HG02571 (cell line): ENCODE results near the gene CIC.

Experiments
- ATAC-seq: cut with Tn5 transposase; IDR thresholded peaks from one replicate; pipeline ENCODE4 v1.9.1; 2021; ENCODE audit warnings: mild to moderate bottlenecking, moderate library complexity; ENCODE audit not compliant: unreplicated experiment

CIC gene

GRCh38 chr19:42287017-42287826 is 18.2 kb downstream of the CIC start:
- ATAC-seq, result no peak

DNA sequence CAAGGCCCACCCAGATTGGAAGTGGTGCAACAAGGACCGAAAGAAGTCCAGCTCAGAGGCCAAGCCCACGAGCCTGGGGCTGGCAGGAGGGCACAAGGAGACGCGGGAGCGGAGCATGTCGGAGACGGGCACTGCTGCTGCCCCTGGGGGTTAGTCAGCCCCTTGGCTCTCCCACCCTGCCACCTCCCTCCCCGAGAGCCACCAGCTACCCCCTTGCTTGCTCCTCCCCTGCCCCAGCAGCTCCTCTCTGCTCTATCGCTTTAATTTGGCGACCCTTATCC is 18.7 kb downstream of the CIC start:
- no peak for ATAC-seq

- ATAC-seq, result no peak
Measured at GRCh38 chr19:42288387-42288786, 19.3 kb downstream of the CIC start.

DNA sequence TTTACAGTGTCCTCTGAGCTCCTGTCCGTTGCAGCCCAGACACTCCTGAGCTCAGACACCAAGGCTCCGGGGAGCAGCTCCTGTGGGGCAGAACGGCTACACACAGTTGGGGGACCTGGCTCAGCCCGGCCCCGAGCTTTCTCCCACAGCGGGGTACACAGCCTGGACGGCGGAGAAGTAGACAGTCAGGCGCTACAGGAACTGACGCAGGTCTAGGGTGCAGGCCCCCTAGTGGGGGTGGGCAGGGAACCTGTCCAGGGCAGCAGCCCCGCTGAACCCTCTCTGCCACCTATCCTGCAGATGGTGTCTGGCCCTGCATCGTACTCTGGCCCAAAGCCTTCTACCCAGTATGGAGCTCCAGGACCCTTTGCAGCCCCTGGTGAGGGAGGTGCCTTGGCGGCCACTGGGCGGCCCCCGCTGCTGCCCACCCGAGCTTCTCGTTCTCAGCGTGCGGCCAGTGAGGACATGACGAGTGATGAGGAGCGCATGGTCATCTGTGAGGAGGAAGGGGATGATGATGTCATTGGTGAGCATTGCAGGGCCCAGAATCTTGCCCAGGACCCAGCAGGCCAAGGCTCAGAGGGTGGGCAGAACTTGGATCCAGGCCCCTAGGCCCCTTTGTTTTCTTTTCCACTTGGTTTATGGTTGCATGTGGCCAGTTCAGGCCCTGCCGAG is 20.0 kb downstream of the CIC start:
- ATAC-seq, result no peak

DNA sequence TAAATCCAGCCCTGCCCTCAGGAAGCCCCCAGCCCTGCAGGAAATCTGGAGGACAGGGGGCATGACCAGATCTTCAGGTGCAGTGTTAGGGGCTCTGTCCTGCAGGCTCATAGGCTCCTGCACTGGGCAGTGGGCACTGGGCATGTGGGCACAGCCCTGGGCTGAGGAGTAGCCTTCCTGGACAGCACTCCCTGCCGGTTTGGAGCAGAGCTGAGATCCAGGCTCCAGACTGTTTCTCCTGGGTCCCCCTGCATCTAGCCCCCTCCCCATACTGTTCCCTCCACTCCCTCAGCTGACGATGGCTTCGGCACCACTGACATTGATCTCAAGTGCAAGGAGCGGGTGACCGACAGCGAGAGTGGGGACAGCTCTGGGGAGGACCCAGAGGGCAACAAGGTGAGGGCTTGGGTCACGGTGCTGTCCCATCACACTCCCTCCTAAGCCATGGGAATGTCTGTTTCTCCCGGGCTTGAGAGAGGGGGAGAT is 20.5 kb downstream of the CIC start:
- ATAC-seq, result no peak

DNA sequence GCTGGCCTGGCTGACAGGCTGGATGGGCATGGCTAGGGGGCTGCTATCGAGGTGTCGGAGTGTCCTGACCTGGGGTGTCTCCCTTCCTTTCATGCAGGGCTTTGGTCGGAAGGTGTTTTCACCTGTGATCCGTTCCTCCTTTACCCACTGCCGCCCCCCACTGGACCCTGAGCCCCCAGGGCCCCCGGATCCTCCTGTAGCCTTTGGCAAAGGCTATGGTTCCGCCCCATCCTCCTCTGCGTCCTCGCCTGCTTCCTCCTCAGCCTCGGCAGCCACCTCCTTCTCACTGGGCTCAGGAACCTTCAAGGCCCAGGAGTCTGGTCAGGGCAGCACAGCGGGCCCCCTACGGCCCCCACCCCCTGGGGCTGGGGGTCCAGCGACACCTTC is 21.1 kb downstream of the CIC start:
- no peak for ATAC-seq

DNA sequence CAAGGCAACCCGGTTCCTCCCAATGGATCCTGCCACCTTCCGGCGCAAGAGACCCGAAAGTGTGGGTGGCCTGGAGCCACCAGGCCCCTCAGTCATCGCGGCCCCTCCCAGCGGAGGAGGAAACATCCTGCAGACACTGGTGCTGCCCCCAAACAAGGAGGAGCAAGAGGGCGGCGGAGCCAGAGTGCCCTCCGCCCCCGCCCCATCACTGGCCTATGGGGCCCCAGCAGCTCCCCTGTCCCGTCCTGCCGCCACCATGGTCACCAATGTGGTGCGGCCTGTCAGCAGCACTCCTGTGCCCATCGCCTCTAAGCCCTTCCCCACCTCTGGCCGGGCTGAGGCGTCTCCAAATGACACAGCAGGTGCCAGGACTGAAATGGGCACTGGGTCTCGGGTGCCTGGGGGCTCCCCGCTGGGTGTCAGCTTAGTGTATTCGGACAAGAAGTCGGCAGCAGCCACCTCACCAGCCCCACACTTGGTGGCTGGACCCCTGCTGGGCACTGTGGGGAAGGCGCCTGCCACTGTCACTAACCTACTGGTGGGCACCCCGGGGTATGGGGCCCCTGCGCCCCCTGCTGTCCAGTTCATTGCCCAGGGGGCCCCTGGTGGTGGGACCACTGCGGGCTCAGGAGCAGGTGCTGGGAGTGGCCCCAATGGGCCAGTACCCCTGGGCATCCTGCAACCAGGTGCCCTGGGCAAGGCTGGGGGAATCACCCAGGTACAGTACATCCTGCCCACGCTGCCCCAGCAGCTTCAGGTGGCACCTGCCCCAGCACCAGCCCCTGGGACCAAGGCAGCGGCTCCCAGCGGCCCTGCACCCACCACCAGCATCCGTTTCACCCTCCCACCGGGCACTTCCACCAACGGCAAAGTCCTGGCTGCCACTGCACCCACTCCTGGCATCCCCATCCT is 21.7 kb downstream of the CIC start:
- no peak for ATAC-seq

- no peak for ATAC-seq
Measured at GRCh38 chr19:42291435-42291810, 22.4 kb downstream of the CIC start.

- no peak for ATAC-seq
Measured at GRCh38 chr19:42292042-42292960, 23.2 kb downstream of the CIC start.

- ATAC-seq, result no peak
Measured at GRCh38 chr19:42292963-42293362, 23.9 kb downstream of the CIC start.

- no peak for ATAC-seq
Measured at GRCh38 chr19:42293540-42293939, 24.5 kb downstream of the CIC start.

- ATAC-seq, result no peak
Measured at GRCh38 chr19:42293948-42294347, 24.9 kb downstream of the CIC start.

DNA sequence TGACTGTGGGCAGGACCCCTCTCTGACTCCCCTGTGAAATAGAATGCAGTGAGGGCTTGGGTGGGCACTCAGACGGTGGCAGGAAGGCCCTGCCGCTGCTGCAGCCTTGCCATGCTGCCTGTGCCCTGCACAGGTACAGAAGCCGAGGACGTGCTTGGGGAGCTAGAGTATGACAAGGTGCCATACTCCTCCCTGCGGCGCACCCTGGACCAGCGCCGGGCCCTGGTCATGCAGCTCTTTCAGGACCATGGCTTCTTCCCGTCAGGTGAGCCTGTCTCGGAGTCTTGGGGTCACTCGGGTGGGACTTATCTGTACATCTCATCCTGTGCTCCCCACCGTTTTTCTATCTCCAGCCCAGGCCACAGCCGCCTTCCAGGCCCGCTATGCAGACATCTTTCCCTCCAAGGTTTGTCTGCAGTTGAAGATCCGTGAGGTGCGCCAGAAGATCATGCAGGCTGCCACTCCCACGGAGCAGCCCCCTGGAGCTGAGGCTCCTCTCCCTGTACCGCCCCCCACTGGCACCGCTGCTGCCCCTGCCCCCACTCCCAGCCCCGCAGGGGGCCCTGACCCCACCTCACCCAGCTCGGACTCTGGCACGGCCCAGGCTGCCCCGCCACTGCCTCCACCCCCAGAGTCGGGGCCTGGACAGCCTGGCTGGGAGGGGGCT is 25.6 kb downstream of the CIC start:
- no peak for ATAC-seq

DNA sequence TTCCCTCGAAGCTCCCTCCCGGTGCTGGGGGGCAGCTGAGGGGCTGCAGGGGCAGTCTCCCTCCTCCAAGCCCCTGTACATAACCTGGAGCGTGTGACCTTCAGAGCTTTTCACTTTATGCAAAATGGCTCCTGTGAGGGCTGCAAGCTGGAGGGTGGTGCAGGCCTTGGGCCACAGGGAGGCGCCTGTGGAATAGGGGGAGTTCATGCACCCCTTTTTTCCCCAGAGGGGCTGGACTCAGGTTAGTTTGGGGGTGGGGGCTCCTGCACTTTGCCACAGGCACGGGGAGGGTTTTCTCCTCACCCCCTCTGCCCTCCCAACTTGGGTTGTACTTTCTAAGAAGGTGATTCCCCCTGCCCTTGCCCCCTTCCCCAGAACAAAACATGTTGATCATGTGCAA is 26.3 kb downstream of the CIC start:
- no peak for ATAC-seq

DNA sequence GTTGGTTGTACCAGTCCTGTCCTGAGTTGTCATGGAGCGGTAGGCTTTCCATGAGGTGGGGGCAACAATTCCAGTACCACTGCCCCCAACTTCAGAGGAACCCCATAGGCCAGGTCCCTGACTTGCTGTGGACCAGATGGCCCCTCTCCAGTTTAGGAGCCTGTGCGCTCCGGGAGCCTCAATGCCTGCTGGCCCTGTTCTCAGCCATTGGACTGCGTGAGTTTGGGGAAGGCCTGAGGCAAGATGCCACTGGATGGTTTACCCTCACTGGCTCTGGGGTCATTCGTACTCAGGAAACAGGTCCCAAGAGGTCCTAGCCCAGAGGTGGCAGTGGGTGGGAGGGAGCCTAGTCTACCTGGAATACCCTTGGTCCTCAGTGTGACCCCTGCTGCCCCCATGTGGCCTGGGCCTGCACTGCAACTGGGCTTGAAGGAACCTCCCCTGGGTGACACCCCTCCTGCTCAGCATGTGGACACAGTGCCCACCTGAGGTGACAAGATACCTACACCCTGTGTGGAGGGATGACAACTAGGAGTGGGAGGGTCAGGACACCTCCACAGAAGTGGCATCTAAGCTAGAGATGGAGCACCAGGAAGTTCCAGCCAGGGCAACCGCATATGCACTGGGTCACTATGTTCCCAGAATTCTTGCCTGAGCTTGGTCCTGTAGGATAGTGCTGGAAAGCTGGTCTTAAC is 26.9 kb downstream of the CIC start:
- ATAC-seq, result no peak

DNA sequence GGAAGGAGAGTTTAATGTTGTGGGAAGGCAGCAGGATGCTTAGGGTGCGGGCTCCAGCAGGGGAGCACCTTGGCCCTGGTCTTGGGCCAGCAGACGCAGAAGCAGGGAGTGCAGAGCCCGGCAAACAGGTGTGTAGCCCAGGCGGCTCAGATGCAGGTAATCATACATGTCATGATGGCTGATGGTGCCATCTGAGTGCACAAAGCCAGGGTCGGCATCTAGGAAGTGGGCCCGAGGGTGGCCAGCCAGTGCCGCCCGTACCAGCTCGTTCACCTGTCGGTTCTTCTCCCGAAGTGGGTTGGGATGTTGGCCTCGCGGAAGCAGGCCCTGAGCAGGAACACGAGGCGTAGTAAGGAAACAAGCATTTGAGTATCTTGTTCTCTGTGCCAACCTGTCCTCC is 28.0 kb downstream of the CIC start:
- no peak for ATAC-seq

- no peak for ATAC-seq
Measured at GRCh38 chr19:42301646-42302203, 32.7 kb downstream of the CIC start, which contains the start of gene PRR19. TSS of gene PRR19 (plus strand) at chr19:42302132. CDS start at chr19:42309585, 7,453 bp downstream.

GRCh38 chr19:42303101-42303464 is 34.0 kb downstream of the CIC start:
- no peak for ATAC-seq

DNA sequence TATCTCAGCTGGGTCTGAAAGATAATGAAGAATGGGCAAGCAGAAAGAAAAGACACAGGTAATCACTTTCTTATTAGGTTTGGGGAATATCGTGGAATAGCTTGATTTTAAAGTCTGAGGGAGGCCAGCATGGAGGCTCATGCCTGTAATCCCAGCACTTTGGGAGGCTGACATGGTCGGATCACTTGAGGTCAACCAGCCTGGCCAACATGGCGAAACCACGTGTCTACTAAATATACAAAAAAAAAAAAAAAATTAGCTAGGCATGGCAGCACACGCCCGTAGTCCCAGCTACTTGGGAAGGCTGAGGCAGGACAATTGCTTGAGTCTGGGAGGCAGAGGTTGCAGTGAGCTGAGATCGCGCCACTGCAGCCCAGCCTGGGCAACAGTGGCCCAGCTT is 34.8 kb downstream of the CIC start:
- ATAC-seq, result no peak
